ENCODE results near the gene ZNF362. TPM values are rescaled to one million over a fixed set of nuclear protein-coding genes. Genes with fewer than 3 reads are reported as not detected.

The ZNF362 gene
- total RNA-seq, 1 experiment from 2014 or later: 26.9 TPM

DNA sequence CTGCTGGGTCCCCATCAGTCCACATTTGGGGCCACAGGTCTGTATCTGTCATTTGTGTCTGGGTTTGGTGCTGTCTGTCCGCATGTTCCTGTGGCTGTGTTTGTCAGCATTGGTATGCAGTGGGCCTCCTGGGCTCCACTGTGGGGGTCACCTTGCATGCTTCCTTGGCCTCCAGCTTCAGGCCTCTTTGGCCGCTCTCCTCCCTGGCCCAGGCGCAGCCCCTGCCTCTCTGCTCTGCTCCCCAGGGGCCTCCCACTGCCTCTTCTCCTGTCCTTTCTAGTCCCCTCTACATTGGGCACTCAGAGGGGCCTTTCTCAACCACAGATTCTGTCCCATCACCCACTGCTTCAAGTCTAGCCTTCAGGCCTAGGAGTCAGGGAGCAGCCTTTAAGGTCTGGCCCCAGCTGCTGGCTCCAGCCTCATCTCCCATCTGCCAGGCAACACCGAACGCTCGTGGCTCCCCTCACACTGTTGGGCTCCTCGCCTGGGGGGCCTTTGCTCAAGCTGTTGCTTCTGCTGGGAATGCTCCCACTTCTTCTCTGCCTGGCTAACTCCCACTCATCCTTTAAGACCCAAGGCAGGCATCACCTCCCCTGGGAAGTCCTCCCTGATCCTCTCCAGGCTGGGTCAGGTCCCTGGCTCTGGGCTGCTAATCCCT lies 14.6 kb downstream of the ZNF362 start:
- no peaks in the 10 kb centered on the region for H3K9me3 Mint-ChIP-seq (ENCODE audit: unreplicated experiment)
- H3K36me3 Mint-ChIP-seq (ENCODE audit: insufficient read depth, unreplicated experiment): peaks cover 14% of the 10 kb centered on the region
- Histone ChIP-seq H3K27me3 (replicated peaks; ENCODE audit: control insufficient read depth, insufficient read depth, low read length) (no peaks in the 10 kb centered on the region), H3K4me1 (no peaks in the 10 kb centered on the region), H3K9me3 (no peaks in the 10 kb centered on the region), H3K36me3 (ENCODE audit: control insufficient read depth, insufficient read depth, low read length) (no peaks in the 10 kb centered on the region), H3K4me3 (ENCODE audit: low read depth, low read length) (no peak overlapping the region)
- no TSS peak for BruUV-seq (replicated peaks)
- no peak overlapping the region for H3K4me3 Mint-ChIP-seq (ENCODE audit: unreplicated experiment)
- CTCF ChIA-PET: no interaction called here
- no peaks in the 10 kb centered on the region for H3K4me1 Mint-ChIP-seq (ENCODE audit: low read depth, unreplicated experiment)
- POLR2A ChIA-PET: no interaction called here
- TF ChIP-seq, protein P1, sequence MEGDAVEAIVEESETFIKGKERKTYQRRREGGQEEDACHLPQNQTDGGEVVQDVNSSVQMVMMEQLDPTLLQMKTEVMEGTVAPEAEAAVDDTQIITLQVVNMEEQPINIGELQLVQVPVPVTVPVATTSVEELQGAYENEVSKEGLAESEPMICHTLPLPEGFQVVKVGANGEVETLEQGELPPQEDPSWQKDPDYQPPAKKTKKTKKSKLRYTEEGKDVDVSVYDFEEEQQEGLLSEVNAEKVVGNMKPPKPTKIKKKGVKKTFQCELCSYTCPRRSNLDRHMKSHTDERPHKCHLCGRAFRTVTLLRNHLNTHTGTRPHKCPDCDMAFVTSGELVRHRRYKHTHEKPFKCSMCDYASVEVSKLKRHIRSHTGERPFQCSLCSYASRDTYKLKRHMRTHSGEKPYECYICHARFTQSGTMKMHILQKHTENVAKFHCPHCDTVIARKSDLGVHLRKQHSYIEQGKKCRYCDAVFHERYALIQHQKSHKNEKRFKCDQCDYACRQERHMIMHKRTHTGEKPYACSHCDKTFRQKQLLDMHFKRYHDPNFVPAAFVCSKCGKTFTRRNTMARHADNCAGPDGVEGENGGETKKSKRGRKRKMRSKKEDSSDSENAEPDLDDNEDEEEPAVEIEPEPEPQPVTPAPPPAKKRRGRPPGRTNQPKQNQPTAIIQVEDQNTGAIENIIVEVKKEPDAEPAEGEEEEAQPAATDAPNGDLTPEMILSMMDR (IDR thresholded peaks at IDR 0.05; ENCODE audit: insufficient read depth in 1 of 2, low read depth in 1 of 2, low read length in 1 of 2, severe bottlenecking in 1 of 2, unreplicated experiment in 1 of 2): no peak
- no peak for DNase-seq
- intact Hi-C loops (cut with micrococcal nuclease; ENCODE audit: unreplicated experiment): no loop called here
- H3K27ac Mint-ChIP-seq (ENCODE audit: unreplicated experiment): no peak overlapping the region
- H3K27me3 Mint-ChIP-seq (ENCODE audit: insufficient read depth, unreplicated experiment): no peaks in the 10 kb centered on the region

DNA sequence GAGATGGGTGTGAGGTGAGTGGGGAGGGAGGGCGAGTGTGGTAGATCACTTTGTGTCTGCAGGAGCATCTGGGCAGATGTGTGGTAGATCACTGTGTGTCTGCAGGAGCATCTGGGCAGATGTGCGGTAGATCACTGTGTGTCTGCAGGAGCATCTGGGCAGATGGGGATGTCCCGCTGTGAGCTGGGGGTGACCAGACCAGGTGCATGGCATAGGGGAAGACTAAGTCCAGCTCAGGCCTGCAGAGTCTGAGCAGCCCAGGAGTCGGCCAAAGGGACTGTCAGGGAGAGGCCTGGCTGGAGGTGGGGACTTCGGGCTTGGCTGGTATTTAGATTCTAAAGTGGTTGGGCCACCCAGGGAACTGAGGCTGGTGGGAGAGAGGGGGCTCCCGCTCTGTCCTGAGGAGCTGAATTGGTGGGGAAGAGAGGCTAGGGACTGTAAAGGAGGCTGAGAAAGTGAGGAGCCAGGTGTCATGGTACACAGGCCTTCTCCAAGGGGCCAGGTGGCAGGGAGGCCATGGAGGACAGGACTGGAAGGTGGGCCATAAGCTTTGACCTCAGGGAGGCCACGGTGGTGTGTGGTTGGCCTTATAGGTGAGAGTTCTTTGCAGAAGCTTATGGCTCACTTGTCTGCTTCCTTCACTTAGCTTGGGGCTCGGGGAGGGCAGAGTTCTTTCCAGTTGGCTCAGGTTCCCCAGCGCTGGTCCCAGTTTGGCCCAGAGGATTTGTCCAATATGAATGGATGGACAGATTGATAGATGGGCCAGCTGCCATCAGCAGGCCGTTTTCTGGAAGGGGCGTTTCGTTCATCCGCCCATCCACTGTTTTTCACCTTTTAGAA lies 15.6 kb downstream of the ZNF362 start:
- no peak for DNase-seq
- intact Hi-C loops (cut with micrococcal nuclease; ENCODE audit: unreplicated experiment): no loop called here
- Histone ChIP-seq H3K27me3 (replicated peaks; ENCODE audit: control insufficient read depth, insufficient read depth, low read length) (no peaks in the 10 kb centered on the region), H3K4me3 (ENCODE audit: low read depth, low read length) (no peak overlapping the region), H3K9me3 (no peaks in the 10 kb centered on the region), H3K36me3 (ENCODE audit: control insufficient read depth, insufficient read depth, low read length) (0 out of 2 replicates have a peak, but pooled peaks cover under 1% of the 10 kb centered on the region), H3K4me1 (no peaks in the 10 kb centered on the region)
- TF ChIP-seq, protein P1 (IDR thresholded peaks at IDR 0.05; ENCODE audit: insufficient read depth in 1 of 2, low read depth in 1 of 2, low read length in 1 of 2, severe bottlenecking in 1 of 2, unreplicated experiment in 1 of 2): no peak
- Mint-ChIP-seq H3K4me1 (ENCODE audit: low read depth, unreplicated experiment) (no peaks in the 10 kb centered on the region), H3K27me3 (ENCODE audit: insufficient read depth, unreplicated experiment) (no peaks in the 10 kb centered on the region), H3K36me3 (ENCODE audit: insufficient read depth, unreplicated experiment) (peaks cover 14% of the 10 kb centered on the region), H3K27ac (ENCODE audit: unreplicated experiment) (no peak overlapping the region), H3K4me3 (ENCODE audit: unreplicated experiment) (no peak overlapping the region), H3K9me3 (ENCODE audit: unreplicated experiment) (no peaks in the 10 kb centered on the region)
- POLR2A ChIA-PET: no interaction called here
- CTCF ChIA-PET: no interaction called here
- no TSS peak for BruUV-seq (replicated peaks)

DNA sequence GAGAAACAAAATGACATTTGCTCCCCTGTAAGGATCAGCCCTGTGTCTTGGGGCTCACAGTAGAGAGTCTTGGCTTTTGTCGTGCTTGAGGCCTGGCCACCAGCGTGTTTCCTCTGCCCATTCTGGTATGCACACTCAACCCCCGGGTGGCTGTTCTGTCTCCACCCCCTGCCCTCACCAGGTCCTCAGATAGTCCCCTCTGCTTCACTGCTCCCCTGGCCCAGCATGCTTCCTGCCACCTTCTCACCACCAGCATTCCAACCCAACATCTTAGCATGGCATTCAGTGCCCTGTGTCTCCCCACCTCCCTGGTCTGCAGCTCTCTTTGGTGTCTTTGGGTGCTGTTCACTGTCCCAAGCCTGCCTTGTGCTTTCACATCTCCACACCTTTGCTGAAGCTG lies 16.2 kb downstream of the ZNF362 start:
- H3K4me3 ChIP-seq (ENCODE audit: low read depth, low read length): no peak overlapping the region
- ChIA-PET POLR2A (no interaction called here), CTCF (no interaction called here)
- no peaks in the 10 kb centered on the region for H3K9me3 ChIP-seq
- no peaks in the 10 kb centered on the region for H3K4me1 ChIP-seq
- no peaks in the 10 kb centered on the region for H3K27me3 Mint-ChIP-seq (ENCODE audit: insufficient read depth, unreplicated experiment)
- TF ChIP-seq, protein P1 (IDR thresholded peaks at IDR 0.05; ENCODE audit: insufficient read depth in 1 of 2, low read depth in 1 of 2, low read length in 1 of 2, severe bottlenecking in 1 of 2, unreplicated experiment in 1 of 2): no peak
- H3K36me3 Mint-ChIP-seq (ENCODE audit: insufficient read depth, unreplicated experiment): peaks cover 14% of the 10 kb centered on the region
- H3K27ac Mint-ChIP-seq (ENCODE audit: unreplicated experiment): no peak overlapping the region
- H3K27me3 ChIP-seq (replicated peaks; ENCODE audit: control insufficient read depth, insufficient read depth, low read length): no peaks in the 10 kb centered on the region
- intact Hi-C loops (cut with micrococcal nuclease; ENCODE audit: unreplicated experiment): no loop called here
- H3K4me3 Mint-ChIP-seq (ENCODE audit: unreplicated experiment): no peak overlapping the region
- no peak for DNase-seq
- H3K36me3 ChIP-seq (ENCODE audit: control insufficient read depth, insufficient read depth, low read length): 0 out of 2 replicates have a peak, but pooled peaks cover 1% of the 10 kb centered on the region
- no peaks in the 10 kb centered on the region for H3K4me1 Mint-ChIP-seq (ENCODE audit: low read depth, unreplicated experiment)
- H3K9me3 Mint-ChIP-seq (ENCODE audit: unreplicated experiment): no peaks in the 10 kb centered on the region
- no TSS peak for BruUV-seq (replicated peaks)

Data from Caco-2 (cell line).